ENCODE data around the gene CAPN5.

- TF ChIP-seq, protein P1, sequence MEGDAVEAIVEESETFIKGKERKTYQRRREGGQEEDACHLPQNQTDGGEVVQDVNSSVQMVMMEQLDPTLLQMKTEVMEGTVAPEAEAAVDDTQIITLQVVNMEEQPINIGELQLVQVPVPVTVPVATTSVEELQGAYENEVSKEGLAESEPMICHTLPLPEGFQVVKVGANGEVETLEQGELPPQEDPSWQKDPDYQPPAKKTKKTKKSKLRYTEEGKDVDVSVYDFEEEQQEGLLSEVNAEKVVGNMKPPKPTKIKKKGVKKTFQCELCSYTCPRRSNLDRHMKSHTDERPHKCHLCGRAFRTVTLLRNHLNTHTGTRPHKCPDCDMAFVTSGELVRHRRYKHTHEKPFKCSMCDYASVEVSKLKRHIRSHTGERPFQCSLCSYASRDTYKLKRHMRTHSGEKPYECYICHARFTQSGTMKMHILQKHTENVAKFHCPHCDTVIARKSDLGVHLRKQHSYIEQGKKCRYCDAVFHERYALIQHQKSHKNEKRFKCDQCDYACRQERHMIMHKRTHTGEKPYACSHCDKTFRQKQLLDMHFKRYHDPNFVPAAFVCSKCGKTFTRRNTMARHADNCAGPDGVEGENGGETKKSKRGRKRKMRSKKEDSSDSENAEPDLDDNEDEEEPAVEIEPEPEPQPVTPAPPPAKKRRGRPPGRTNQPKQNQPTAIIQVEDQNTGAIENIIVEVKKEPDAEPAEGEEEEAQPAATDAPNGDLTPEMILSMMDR (IDR thresholded peaks at IDR 0.05), result no peak
- TF ChIP-seq EP300 (IDR thresholded peaks at IDR 0.05), result no peak
Measured at GRCh38 chr11:77124488-77124887, 57.7 kb downstream of the CAPN5 start.
